Activated T-helper 1 cell treated with anti-CD3 and anti-CD28 coated beads, Interleukin-2, amount 50 U/mL, for 16 hours (primary cell): ENCODE measurements around the gene SLC39A11.
"Not testable (repeated sequence)": the region's sequence is repeated elsewhere in the genome, so short reads cannot be mapped to it uniquely, and the experiment has no call there.

Experiments used
- DNase-seq, 2 donors: peaks; one replicate each; pipeline ENCODE4 v3.0.0-alpha.2; 2020; ENCODE audit warnings: low read depth in 1 of 2, low spot score in 1 of 2

The SLC39A11 gene

GRCh38 chr17:72927146-72927545, 165.3 kb downstream of the SLC39A11 start:
- no peak for DNase-seq

- DNase-seq: no peak
Observed at GRCh38 chr17:72926171-72926570, 166.3 kb downstream of the SLC39A11 start.

GRCh38 chr17:72924196-72924595, 168.3 kb downstream of the SLC39A11 start:
- DNase-seq: no peak

GRCh38 chr17:72922219-72922618, 170.3 kb downstream of the SLC39A11 start:
- DNase-seq: no peak

GRCh38 chr17:72921347-72922054, 171.0 kb downstream of the SLC39A11 start:
- DNase-seq: no peak

GRCh38 chr17:72920513-72920912, 172.0 kb downstream of the SLC39A11 start:
- no peak for DNase-seq

- DNase-seq: no peak
Observed at GRCh38 chr17:72916991-72917390, 175.5 kb downstream of the SLC39A11 start.

- DNase-seq: no peak
Observed at GRCh38 chr17:72915625-72916081, 176.8 kb downstream of the SLC39A11 start.

GRCh38 chr17:72913142-72913682, 179.3 kb downstream of the SLC39A11 start:
- DNase-seq: no peak

GRCh38 chr17:72906306-72906705, 186.2 kb downstream of the SLC39A11 start:
- DNase-seq: no peak

GRCh38 chr17:72903522-72903921, 189.0 kb downstream of the SLC39A11 start:
- no peak for DNase-seq

GRCh38 chr17:72901657-72902056, 190.8 kb downstream of the SLC39A11 start:
- no peak for DNase-seq

GRCh38 chr17:72901083-72901482, 191.4 kb downstream of the SLC39A11 start:
- DNase-seq: no peak

- no peak for DNase-seq
Observed at GRCh38 chr17:72900654-72900971, 191.9 kb downstream of the SLC39A11 start.

- no peak for DNase-seq
Observed at GRCh38 chr17:72898725-72899124, 193.8 kb downstream of the SLC39A11 start.

GRCh38 chr17:72896288-72896687, 196.2 kb downstream of the SLC39A11 start:
- not testable (repeated sequence) for DNase-seq

- no peak for DNase-seq
Observed at GRCh38 chr17:72891627-72892026, 200.9 kb downstream of the SLC39A11 start.

- DNase-seq: no peak
Observed at GRCh38 chr17:72890711-72891110, 201.8 kb downstream of the SLC39A11 start.

GRCh38 chr17:72887917-72888316, 204.6 kb downstream of the SLC39A11 start:
- no peak for DNase-seq

- no peak for DNase-seq
Observed at GRCh38 chr17:72887322-72887721, 205.2 kb downstream of the SLC39A11 start.

- no peak for DNase-seq
Observed at GRCh38 chr17:72886622-72887021, 205.9 kb downstream of the SLC39A11 start.

GRCh38 chr17:72884066-72884465, 208.4 kb downstream of the SLC39A11 start:
- no peak for DNase-seq

GRCh38 chr17:72883351-72883750, 209.1 kb downstream of the SLC39A11 start:
- DNase-seq: no peak
